ENCODE data around the gene TPT1. TPM values are rescaled to one million over a fixed set of nuclear protein-coding genes. Genes with fewer than 3 reads are reported as not detected.

Gene TPT1
- total and polyA plus RNA-seq, 2 of the 13 experiments (the other 11 are each of a cell fraction or from before 2014, with no cell fraction given) = 2,953 to 3,594 TPM

DNA sequence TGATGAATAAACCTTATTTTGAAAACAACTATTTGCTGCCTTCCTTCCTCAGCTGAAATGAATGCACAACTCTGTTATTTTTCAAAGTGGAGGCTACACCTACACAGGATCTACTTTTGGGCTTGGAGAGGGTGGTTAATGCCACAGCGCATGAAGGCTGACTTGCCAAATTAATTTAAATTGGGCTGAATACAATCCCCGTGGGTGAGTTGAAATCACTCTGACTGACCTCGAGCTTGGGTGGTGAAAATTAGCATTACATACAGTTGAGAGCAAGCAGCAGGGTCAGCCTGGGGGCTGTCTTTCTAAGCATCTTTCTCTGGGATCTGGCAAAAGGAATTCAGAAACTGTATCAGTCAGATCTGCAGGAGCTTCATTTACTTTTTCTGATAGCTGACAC is 38.5 kb downstream of the TPT1 start:
- ATAC-seq (no peak), DNase-seq (ENCODE audit: low spot score) (no peak), FAIRE-seq (no peak)
- no peaks in the 10 kb centered on the region for H3K9me3 ChIP-seq (ENCODE audit: low read length)
- in situ Hi-C loops (cut with HindIII; ENCODE audit: extremely low pct_ligation_motif_present, low pct_unique_long_range_greater_than_20kb) = no loop called here
- TF ChIP-seq, protein P1, sequence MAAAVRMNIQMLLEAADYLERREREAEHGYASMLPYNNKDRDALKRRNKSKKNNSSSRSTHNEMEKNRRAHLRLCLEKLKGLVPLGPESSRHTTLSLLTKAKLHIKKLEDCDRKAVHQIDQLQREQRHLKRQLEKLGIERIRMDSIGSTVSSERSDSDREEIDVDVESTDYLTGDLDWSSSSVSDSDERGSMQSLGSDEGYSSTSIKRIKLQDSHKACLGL (CRISPR knock-in tag; IDR thresholded peaks at IDR 0.05) = no peak
- TF ChIP-seq ZNF570 (CRISPR knock-in tag; IDR thresholded peaks at IDR 0.05; ENCODE audit: borderline replicate concordance) = no peak
- TF ChIP-seq, protein P2, sequence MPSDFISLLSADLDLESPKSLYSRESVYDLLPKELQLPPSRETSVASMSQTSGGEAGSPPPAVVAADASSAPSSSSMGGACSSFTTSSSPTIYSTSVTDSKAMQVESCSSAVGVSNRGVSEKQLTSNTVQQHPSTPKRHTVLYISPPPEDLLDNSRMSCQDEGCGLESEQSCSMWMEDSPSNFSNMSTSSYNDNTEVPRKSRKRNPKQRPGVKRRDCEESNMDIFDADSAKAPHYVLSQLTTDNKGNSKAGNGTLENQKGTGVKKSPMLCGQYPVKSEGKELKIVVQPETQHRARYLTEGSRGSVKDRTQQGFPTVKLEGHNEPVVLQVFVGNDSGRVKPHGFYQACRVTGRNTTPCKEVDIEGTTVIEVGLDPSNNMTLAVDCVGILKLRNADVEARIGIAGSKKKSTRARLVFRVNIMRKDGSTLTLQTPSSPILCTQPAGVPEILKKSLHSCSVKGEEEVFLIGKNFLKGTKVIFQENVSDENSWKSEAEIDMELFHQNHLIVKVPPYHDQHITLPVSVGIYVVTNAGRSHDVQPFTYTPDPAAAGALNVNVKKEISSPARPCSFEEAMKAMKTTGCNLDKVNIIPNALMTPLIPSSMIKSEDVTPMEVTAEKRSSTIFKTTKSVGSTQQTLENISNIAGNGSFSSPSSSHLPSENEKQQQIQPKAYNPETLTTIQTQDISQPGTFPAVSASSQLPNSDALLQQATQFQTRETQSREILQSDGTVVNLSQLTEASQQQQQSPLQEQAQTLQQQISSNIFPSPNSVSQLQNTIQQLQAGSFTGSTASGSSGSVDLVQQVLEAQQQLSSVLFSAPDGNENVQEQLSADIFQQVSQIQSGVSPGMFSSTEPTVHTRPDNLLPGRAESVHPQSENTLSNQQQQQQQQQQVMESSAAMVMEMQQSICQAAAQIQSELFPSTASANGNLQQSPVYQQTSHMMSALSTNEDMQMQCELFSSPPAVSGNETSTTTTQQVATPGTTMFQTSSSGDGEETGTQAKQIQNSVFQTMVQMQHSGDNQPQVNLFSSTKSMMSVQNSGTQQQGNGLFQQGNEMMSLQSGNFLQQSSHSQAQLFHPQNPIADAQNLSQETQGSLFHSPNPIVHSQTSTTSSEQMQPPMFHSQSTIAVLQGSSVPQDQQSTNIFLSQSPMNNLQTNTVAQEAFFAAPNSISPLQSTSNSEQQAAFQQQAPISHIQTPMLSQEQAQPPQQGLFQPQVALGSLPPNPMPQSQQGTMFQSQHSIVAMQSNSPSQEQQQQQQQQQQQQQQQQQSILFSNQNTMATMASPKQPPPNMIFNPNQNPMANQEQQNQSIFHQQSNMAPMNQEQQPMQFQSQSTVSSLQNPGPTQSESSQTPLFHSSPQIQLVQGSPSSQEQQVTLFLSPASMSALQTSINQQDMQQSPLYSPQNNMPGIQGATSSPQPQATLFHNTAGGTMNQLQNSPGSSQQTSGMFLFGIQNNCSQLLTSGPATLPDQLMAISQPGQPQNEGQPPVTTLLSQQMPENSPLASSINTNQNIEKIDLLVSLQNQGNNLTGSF (CRISPR knock-in tag; IDR thresholded peaks at IDR 0.05) = no peak
- TF ChIP-seq ELF3 (CRISPR knock-in tag; IDR thresholded peaks at IDR 0.05) = no peak
- no peak for TF ChIP-seq ZNF615 (CRISPR knock-in tag; IDR thresholded peaks at IDR 0.05; ENCODE audit: borderline replicate concordance)
- TF ChIP-seq ZNF567 (CRISPR knock-in tag; IDR thresholded peaks at IDR 0.05; ENCODE audit: borderline replicate concordance) = no peak
- H3K4me3 ChIP-seq (replicated peaks in 1 of 3; ENCODE audit: insufficient read depth in 1 of 3, low read depth in 2 of 3, low read length in 3 of 3) = no peak overlapping the region
- intact Hi-C loops (cut with micrococcal nuclease; ENCODE audit: unreplicated experiment) = no loop called here
- WGBS (ENCODE audit: low lambda C conversion rate) = 33% methylated on average over 3 of the region's 3 CpGs
- peaks cover 13% of the 10 kb centered on the region for H3K4me1 ChIP-seq (ENCODE audit: insufficient read depth, low read length)
- H2AFZ ChIP-seq (ENCODE audit: low read length) = no peak overlapping the region
- peaks cover 0 to 7% of the 10 kb centered on the region in 2 experiments; a peak in 1 of 5 replicates for H3K27me3 ChIP-seq (ENCODE audit: control insufficient read depth in 1 of 2, insufficient read depth in 2 of 2, low read length in 2 of 2)
- no peak overlapping the region for H3K9ac ChIP-seq (ENCODE audit: insufficient read depth, low read depth, low read length)
- ChIA-PET CTCF (ENCODE audit: low intra/inter-chr PET ratio, low total read pairs) (no interaction called here), POLR2A (no interaction called here)
- no peaks in the 10 kb centered on the region for H4K20me1 ChIP-seq (ENCODE audit: insufficient read depth, low read length)
- H3K27ac ChIP-seq (ENCODE audit: extremely low read length, insufficient read depth, low read length) = no peak overlapping the region
- no peaks in the 10 kb centered on the region for H3K36me3 ChIP-seq (replicated peaks in 1 of 2; ENCODE audit: control insufficient read depth in 1 of 2, insufficient read depth in 2 of 2, low read length in 2 of 2)
- H3K79me2 ChIP-seq (ENCODE audit: insufficient read depth, low read length) = no peaks in the 10 kb centered on the region
- no TSS peak for BruUV-seq (replicated peaks)
- H3K4me2 ChIP-seq (ENCODE audit: low read depth, low read length) = no peak overlapping the region

Measured in HepG2 (cell line).